Activated naive CD8-positive, alpha-beta T cell treated with anti-CD3 and anti-CD28 coated beads, Interleukin-2, amount 10 ng/mL, durations not matched to agents 7 days and 5 days (primary cell): Measurements from ENCODE around the gene UBE3C. TPM values are rescaled to one million over a fixed set of nuclear protein-coding genes. Genes with fewer than 3 reads are reported as not detected.

Experiments used
- ATAC-seq: fragments of 150-1000 bp; cut with Tn5 transposase; one replicate; pipeline ENCODE4 v1.10.0; 2021; ENCODE audit warnings: low read depth, moderate library complexity
- POLR2A ChIA-PET: fragments of 350-600 bp; sonication (Branson Sonifier 250); formaldehyde crosslinking; loops from one replicate; lab custom pipeline; 2021; ENCODE audit warnings: antibody characterized with exemption; lab: Charles Lee
- DNase-seq: peaks from one replicate; pipeline ENCODE4 v3.0.0; 2021
- H3K27ac Mint-ChIP-seq: one replicate; pipeline ENCODE4 v1.8.0; 2022; ENCODE audit warnings: mild to moderate bottlenecking, mixed read lengths
- H3K27me3 Mint-ChIP-seq: one replicate; pipeline ENCODE4 v1.8.0; 2022; ENCODE audit warnings: mild to moderate bottlenecking, moderate library complexity, mixed read lengths
- H3K36me3 Mint-ChIP-seq: one replicate; pipeline ENCODE4 v1.8.0; 2021; ENCODE audit warnings: mild to moderate bottlenecking, mixed read lengths
- H3K4me1 Mint-ChIP-seq: one replicate; pipeline ENCODE4 v1.8.0; 2021; ENCODE audit warnings: mixed read lengths
- H3K4me3 Mint-ChIP-seq: one replicate; pipeline ENCODE4 v1.8.0; 2022; ENCODE audit warnings: mild to moderate bottlenecking, moderate library complexity, mixed read lengths
- H3K9me3 Mint-ChIP-seq: one replicate; pipeline ENCODE4 v1.8.0; 2021; ENCODE audit warnings: mixed read lengths
- total RNA-seq, 2 experiments: library from RNA; stranded (reverse); gene quantifications; one replicate each; pipeline ENCODE4 v1.2.3, GENCODE V29; 2021

Gene UBE3C
- total RNA-seq, 2 experiments from 2014 or later = 51.7 to 52.1 TPM

GRCh38 chr7:157312941-157313340 lies 174.2 kb downstream of the UBE3C start:
- no peak overlapping the region for H3K27ac Mint-ChIP-seq
- no peak overlapping the region for H3K4me3 Mint-ChIP-seq
- H3K9me3 Mint-ChIP-seq = no peaks in the 10 kb centered on the region
- H3K27me3 Mint-ChIP-seq = peaks cover 9% of the 10 kb centered on the region
- DNase-seq (no peak), ATAC-seq (peak; percentile 36)
- H3K4me1 Mint-ChIP-seq = peaks cover 4% of the 10 kb centered on the region
- POLR2A ChIA-PET = no interaction called here
- no peaks in the 10 kb centered on the region for H3K36me3 Mint-ChIP-seq

DNA sequence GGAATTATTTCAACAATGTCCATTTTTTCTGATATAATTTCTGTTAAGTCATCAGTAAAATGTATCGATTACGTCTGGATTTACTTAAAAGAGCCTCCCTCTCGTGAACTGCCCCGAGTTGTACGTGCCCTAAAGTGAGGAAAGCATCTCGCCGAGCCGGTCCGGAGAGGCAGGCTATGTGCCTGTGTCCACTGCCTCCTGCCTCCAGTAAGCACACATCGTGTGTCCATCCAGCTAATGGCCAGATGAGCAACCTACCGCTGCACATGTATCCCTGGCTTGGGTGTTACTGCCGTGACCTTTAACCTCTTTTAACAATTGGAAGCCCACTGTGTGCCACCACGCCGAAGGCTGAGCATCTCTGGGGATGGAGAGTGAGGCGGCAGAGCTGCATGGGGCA lies 174.9 kb downstream of the UBE3C start:
- DNase-seq (no peak), ATAC-seq (no peak)
- no peak overlapping the region for H3K4me3 Mint-ChIP-seq
- H3K36me3 Mint-ChIP-seq = no peaks in the 10 kb centered on the region
- peaks cover 9% of the 10 kb centered on the region for H3K27me3 Mint-ChIP-seq
- H3K9me3 Mint-ChIP-seq = no peaks in the 10 kb centered on the region
- peaks cover 11% of the 10 kb centered on the region for H3K4me1 Mint-ChIP-seq
- no peak overlapping the region for H3K27ac Mint-ChIP-seq
- POLR2A ChIA-PET = no interaction called here

DNA sequence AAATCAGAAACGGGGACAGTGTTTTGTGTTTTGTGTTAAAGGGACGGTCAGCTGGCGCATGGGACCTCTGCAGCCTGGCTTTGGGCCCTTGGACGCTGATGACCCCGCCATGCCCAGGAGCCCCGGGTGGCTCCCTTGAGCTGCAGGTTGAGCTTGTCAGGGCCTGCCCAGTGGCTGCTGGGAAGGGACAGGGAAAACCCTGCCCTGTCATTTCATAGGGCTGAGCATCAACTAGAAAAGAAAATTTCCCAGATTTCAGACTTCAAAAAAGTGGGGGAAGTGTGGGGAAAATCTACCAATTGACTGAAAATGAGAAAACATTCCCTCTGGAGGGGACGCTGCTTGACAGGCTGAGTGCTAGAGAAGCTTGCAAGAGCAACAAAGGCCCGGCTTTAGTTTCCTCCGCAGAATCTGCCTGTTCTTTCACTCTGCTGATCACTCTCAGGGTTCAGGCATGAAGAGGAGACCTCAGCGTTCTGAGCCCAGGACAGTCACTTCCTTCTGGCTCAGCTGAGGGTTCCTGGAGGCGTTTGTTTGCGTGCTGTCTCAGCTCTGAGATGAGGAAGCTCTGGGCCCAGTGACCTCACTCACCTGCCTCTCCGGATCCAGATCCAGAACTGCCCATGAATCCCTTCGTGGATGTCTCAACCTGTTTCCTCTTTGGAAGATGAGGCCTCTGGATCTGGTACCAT lies 179.4 kb downstream of the UBE3C start:
- DNase-seq (no peak), ATAC-seq (peak; percentile 80)
- Mint-ChIP-seq H3K27me3 (peaks cover 9% of the 10 kb centered on the region), H3K9me3 (no peaks in the 10 kb centered on the region), H3K27ac (peak overlapping the region; percentile 58), H3K4me3 (no peak overlapping the region), H3K36me3 (no peaks in the 10 kb centered on the region), H3K4me1 (peaks cover 11% of the 10 kb centered on the region)
- POLR2A ChIA-PET = no interaction called here

Other genes with a start within 250 kb of the UBE3C start
- 10 to 100 TPM; 73.2 to 73.6 TPM for gene LMBR1, start 245.7 kb upstream of the UBE3C start, total RNA-seq
- gene NOM1, start 189.2 kb upstream of the UBE3C start, total RNA-seq = 10 to 100 TPM; 27.2 to 29.8 TPM
- gene MNX1, start 128.3 kb upstream of the UBE3C start, total RNA-seq = not detected
- gene DNAJB6, start 198.1 kb downstream of the UBE3C start, total RNA-seq = 10 to 100 TPM; 60.0 to 67.0 TPM